ENCODE results near the gene ZNF230.

The ZNF230 gene

DNA sequence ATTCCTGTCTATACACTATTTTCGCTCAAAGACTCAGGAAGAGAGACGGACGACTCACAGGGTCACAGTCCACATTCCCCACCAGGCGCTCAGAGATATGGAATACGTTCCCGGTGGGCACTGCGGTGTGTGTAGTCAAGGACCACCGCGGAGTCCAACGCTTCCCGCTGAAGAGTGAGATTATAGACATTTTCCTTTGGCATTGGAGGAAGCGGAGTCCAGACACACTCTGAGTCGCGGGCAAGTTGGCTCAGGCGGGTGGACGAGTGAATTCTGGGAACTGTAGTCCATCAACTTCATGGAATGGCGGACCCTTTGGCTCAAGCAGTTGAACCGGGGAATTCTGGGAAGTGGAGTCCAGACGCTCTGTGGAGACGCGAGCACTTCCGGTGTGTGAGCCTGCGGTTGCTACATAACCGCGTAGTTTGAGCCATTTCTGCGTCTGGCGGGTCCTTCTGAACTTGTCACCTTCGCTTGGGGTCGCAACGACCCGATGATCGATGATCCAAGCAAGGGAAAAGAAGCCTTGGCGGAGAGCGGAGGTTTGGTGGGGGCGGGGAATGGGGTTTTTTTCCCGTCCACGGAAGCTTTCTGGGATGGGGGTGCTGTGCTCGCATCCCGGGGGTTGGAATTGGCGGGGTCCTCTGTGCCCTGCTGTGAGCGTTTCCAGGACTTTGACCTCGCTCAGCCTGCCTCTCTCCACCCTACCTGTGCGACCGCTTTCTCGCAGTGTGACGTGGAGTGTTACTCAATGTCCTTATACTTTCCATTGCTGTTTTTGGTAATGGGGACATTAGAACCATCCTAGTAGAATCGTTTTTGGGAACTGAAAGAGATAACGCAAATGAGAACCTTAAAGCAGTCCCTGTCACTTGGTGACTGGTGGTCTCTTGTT is at the start of gene ZNF230:
TSS of gene ZNF230 (plus strand) at position 392 of the 895 bp plus-strand sequence. CDS start 4,122 bp downstream, outside the sequence.
- DNase-seq (ENCODE audit: low spot score): peak; percentile 91

DNA sequence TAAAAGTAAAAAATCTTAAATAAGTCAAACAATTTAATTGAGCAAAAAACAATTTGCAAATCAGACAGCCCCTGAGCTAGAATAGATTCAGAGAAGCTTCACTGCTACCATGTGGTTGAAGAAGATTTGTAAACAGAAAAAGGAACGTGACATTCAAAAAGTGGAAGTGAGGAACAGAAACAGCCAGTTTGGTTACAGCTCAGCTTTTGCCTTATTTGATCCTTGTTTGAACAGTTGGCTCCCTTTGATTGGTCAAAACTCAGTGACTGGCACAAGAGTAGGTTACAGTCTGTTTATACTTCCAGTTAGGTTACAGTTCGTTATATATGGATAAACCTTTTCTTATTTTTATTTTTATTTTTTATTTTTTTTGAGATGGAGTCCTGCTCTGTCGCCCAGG is 45.9 kb upstream of the ZNF230 start:
- no peak for DNase-seq (ENCODE audit: low spot score)

GRCh38 chr19:43957891-43958290 is 44.9 kb upstream of the ZNF230 start:
- no peak for DNase-seq (ENCODE audit: low spot score)

- DNase-seq (ENCODE audit: low spot score): no peak
Observed at GRCh38 chr19:43960411-43960810, 42.3 kb upstream of the ZNF230 start.

- DNase-seq (ENCODE audit: low spot score): no peak
Observed at GRCh38 chr19:43966079-43966694, 36.6 kb upstream of the ZNF230 start.

- DNase-seq (ENCODE audit: low spot score): no peak
Observed at GRCh38 chr19:43976732-43977131, 26.0 kb upstream of the ZNF230 start.

GRCh38 chr19:43983544-43983911 is 19.2 kb upstream of the ZNF230 start:
- no peak for DNase-seq (ENCODE audit: low spot score)

DNA sequence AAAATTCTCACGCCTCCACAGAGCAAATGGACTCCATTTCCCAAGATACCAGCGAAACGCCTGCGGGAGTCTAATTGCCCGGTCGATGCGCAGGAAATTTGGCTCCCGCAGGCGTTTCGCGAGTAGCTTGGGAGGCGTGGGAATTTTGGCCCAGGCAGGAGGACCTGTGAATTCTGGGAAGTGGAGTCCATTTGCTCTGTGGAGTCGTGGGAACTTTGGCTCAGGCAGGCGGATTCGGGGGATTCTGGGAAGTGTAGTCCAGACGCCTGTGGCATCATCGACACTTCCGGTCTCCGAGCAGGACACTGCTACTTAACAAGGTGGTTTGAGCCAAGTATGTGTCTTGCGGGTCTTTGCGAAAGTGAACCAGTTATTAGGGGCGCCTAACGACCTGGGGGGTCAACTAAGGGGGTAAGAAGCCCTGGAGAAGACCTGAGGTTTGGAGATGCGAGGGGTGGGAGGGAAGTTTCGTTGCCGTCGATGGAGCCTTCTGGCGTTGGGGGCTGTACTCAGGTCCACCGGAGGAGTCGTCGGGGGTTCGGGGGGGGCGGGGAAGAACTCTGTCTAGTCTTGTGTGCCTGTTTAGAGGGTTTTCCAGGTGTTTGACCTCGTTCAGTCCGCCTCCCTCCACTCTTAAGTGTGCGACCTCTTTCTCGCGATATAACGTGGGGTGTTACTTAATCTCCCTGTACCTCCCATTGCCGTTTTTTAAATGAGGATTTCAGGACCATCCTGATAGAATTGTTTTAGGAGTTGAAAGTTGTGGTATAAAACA is 18.7 kb upstream of the ZNF230 start, which contains the start of gene ZNF155:
TSS of gene ZNF155 (plus strand) at position 277 of the 775 bp plus-strand sequence. CDS start 4,356 bp downstream, outside the sequence.
- DNase-seq (ENCODE audit: low spot score): peak; percentile 82

DNA sequence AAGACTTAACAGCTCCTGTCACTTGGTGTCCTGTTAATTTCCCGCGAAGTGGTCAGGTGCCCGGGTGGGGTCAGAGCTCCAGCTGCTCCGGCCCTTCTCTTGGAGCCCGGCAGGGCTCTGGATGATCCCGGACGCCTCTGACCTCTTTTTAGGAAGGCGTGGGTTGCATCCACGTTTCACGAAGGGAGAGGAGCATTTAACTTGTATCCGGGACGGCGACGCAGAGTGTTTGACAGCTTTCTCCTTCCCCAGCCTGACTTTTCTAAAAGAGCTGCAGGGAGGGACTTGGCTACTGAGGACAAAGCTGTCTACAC is 18.1 kb upstream of the ZNF230 start:
- no peak for DNase-seq (ENCODE audit: low spot score)

GRCh38 chr19:43997631-43998290 is 5.0 kb upstream of the ZNF230 start:
- no peak for DNase-seq (ENCODE audit: low spot score)

DNA sequence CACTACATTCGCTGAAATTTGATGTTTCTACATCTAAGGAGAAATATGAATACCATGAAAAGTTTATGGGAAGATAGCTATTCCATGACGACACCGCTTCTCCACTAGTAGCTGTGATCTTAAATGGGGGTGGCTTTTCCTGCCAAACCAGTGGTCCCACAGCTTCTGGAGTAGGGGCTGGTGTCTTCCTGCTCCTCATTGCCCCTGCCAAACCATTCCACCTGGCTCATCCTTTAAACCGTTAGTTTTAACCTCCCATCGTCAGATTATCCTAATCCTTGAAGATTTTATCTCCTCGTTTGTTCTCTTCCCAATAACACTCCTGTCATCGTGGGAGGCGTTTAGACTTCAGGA is 568 bp upstream of the ZNF230 start:
- DNase-seq (ENCODE audit: low spot score): no peak

- DNase-seq (ENCODE audit: low spot score): no peak
Observed at GRCh38 chr19:44003461-44004009, 778 bp downstream of the ZNF230 start.

- no peak for DNase-seq (ENCODE audit: low spot score)
Observed at GRCh38 chr19:44005973-44006372, 3.2 kb downstream of the ZNF230 start.

DNA sequence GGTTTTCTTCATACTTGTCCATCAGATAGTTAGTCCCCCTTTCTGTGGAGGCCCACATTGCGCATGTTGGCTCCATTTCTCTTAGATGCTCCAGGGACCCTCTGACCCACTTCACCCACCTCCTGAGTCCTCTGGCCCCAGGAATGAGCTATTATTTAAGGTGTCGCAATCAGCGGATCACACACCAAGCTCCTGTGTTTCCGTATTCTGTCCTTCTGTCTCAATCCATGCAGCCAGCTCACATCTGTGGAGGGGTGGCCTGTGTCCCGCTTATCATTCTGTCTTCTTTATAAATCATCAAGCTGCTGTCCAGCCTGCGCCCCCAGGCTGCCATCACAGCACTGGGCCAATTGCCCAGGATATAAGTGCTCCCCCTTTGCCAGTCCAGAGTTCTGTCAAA is 4.7 kb downstream of the ZNF230 start:
- no peak for DNase-seq (ENCODE audit: low spot score)

DNA sequence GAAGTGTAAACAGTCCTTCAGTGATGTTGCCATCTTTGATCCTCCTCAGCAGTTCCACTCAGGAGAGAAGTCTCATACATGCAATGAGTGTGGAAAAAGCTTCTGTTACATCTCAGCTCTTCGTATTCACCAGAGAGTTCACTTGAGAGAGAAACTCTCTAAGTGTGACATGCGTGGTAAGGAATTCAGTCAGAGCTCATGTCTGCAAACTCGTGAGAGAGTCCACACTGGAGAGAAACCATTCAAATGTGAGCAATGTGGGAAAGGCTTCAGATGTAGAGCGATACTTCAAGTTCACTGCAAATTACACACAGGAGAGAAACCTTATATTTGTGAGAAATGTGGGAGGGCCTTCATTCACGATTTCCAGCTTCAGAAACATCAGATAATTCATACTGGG is 7.7 kb downstream of the ZNF230 start:
- DNase-seq (ENCODE audit: low spot score): no peak

DNA sequence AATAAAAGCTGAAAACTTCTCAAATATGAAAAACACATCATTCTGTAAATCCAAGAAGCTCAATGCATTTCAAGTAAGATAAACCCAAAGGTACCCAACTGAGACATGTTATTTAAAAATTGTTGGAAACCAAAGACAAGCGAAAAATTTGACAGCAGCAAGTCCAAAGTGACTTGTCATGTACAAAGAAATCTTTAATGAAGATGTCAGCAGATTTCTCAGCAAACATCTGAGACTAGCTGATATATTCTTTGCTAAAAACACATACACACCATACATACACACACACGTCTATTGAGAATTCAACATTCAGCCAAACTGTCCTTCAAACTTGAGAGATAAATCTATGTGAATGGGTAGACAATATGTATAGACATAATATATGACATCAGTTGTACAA is 16.7 kb downstream of the ZNF230 start:
- no peak for DNase-seq (ENCODE audit: low spot score)

DNA sequence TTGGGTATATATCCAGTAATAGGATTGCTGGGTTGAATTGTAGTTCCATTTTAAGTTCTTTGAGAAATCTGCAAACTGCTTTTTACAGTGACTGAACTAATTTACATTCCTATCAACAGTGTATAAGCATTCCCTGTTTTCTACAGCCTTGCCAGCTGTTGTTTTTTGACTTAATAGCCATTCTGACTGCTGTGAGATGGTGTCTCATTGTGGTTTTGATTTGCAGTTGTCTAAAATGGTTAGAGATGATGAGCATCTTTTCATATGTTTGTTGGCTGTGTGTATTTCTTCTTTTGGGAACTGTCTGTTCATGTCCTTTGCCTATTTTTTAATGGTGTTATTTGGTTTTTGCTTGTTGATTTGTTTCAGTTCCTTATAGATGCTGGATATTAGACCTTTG is 18.5 kb downstream of the ZNF230 start:
- DNase-seq (ENCODE audit: low spot score): no peak

GRCh38 chr19:44024900-44025216 is 22.1 kb downstream of the ZNF230 start:
- DNase-seq (ENCODE audit: low spot score): no peak

DNA sequence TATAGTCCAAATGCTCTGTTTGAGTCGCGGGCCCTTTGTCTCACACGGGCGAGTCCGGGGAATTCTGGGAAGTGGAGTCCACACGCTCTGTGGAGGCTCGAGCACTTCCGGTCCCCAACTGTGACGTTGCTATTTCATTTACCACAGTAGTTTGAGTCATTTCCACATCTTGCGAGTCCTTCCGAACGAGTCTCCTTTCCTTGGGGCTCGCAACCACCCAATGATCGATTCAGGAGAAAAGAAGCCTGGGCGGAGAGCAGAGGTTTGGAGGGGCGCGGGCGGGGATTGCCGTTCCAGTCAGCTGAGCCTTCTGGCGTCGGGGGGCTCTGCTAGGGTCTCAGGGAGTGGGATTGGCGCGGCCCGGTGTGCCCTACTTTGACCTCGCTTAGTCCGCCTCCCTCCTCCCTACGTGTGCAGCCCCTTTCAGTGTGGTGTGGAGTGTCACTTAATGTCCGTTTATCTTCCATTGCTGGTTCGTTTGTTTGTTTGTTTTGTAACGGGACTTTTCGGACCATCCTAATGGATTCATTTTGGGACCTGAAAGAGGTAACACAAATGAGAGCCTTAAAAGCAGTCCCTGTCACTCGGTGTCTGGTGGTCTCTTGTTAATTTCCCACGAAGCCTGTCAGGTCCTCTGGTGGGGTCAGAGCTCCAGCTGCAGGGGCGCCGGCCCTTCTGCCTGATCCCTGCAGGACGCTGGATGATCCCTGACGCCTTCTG is 22.6 kb downstream of the ZNF230 start, which contains the start of gene ZNF222:
TSS of gene ZNF222 (plus strand) at position 163 of the 720 bp plus-strand sequence. CDS start at position 221, 58 bp downstream.
- DNase-seq (ENCODE audit: low spot score): peak; percentile 83

DNA sequence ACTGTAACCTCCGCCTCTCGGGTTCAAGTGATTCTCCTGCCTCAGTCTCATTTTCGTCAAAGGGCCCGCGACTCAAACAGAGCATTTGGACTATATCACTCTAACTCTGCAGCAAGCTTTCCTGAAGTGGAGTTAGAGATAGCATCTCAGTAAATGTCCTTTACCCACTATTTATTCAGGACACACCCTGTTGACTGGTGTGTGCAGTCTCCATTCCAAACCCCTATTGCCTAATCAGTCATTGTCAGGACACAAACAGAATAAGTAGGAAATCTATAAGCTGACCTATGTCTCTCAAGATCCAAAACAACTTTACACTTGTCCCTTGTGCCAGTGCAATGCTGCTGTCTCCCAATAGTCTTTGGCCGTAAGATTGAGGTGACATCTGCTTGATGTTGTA is 23.9 kb downstream of the ZNF230 start:
- DNase-seq (ENCODE audit: low spot score): no peak

DNA sequence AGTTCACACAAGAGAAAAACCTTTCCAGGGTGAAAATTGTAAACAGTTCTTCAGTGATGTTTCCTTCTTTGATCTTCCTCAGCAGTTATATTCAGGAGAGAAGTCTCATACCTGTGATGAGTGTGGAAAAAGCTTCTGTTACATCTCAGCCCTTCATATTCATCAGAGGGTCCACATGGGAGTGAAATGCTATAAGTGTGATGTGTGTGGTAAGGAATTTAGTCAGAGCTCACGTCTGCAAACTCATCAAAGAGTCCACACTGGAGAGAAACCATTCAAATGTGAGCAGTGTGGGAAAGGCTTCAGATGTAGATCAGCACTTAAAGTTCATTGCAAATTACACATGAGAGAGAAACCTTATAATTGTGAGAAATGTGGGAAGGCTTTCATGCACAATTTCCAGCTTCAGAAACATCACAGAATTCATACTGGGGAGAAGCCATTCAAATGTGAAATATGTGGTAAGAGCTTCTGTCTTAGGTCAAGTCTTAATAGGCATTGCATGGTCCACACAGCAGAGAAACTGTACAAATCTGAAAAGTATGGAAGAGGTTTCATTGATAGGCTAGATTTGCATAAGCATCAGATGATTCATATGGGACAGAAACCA is 29.3 kb downstream of the ZNF230 start:
- no peak for DNase-seq (ENCODE audit: low spot score)
